Embryonic facial prominence (tissue), 1 donor: ENCODE data around the gene AUH.
"Not testable (repeated sequence)": the region's sequence is repeated elsewhere in the genome, so short reads cannot be mapped to it uniquely, and the experiment has no call there.

ENCODE experiments used
- DNase-seq: peaks from one replicate; pipeline ENCODE4 v3.0.0-alpha.2; 2016; ENCODE audit errors: extremely low spot score

AUH gene

GRCh38 chr9:91378695-91379127, 17.0 kb upstream of the AUH start:
- DNase-seq, result no peak

GRCh38 chr9:91378054-91378453, 16.3 kb upstream of the AUH start:
- DNase-seq, result not testable (repeated sequence)

- DNase-seq, result no peak
Observed at GRCh38 chr9:91376239-91376638, 14.5 kb upstream of the AUH start.

- no peak for DNase-seq
Observed at GRCh38 chr9:91374939-91375338, 13.2 kb upstream of the AUH start.

GRCh38 chr9:91371894-91372293, 10.2 kb upstream of the AUH start:
- DNase-seq, result no peak

- not testable (repeated sequence) for DNase-seq
Observed at GRCh38 chr9:91370006-91370405, 8.3 kb upstream of the AUH start.

GRCh38 chr9:91364702-91365101, 3.0 kb upstream of the AUH start:
- no peak for DNase-seq

GRCh38 chr9:91364005-91364404, 2.3 kb upstream of the AUH start:
- no peak for DNase-seq

- no peak for DNase-seq
Observed at GRCh38 chr9:91362051-91362611, 413 bp upstream of the AUH start.

GRCh38 chr9:91360551-91361290, 997 bp downstream of the AUH start:
- no peak for DNase-seq

GRCh38 chr9:91359734-91360470, 1.8 kb downstream of the AUH start:
- DNase-seq, result no peak

GRCh38 chr9:91359083-91359482, 2.6 kb downstream of the AUH start:
- no peak for DNase-seq

- DNase-seq, result no peak
Observed at GRCh38 chr9:91354881-91355280, 6.8 kb downstream of the AUH start.

- no peak for DNase-seq
Observed at GRCh38 chr9:91349115-91349555, 12.6 kb downstream of the AUH start.

GRCh38 chr9:91348191-91348807, 13.4 kb downstream of the AUH start:
- DNase-seq, result no peak

GRCh38 chr9:91347377-91347776, 14.3 kb downstream of the AUH start:
- no peak for DNase-seq

GRCh38 chr9:91346644-91347043, 15.1 kb downstream of the AUH start:
- no peak for DNase-seq

- no peak for DNase-seq
Observed at GRCh38 chr9:91345978-91346377, 15.7 kb downstream of the AUH start.

GRCh38 chr9:91342575-91342974, 19.1 kb downstream of the AUH start:
- no peak for DNase-seq

- no peak for DNase-seq
Observed at GRCh38 chr9:91341749-91342148, 20.0 kb downstream of the AUH start.

GRCh38 chr9:91341258-91341746, 20.4 kb downstream of the AUH start:
- no peak for DNase-seq

- DNase-seq, result no peak
Observed at GRCh38 chr9:91340395-91340967, 21.2 kb downstream of the AUH start.
